GM19328 (cell line): ENCODE measurements around the gene CFAP77.

Experiments
- ATAC-seq: cut with Tn5 transposase; IDR thresholded peaks from one replicate; pipeline ENCODE4 v1.9.1; 2021; ENCODE audit warnings: mild to moderate bottlenecking, moderate library complexity; ENCODE audit not compliant: unreplicated experiment

CFAP77 gene

GRCh38 chr9:132486706-132487350 lies 76.8 kb downstream of the CFAP77 start:
- ATAC-seq = no peak

- no peak for ATAC-seq
Measured at GRCh38 chr9:132487351-132487791, 77.4 kb downstream of the CFAP77 start.

- no peak for ATAC-seq
Measured at GRCh38 chr9:132487980-132488535, 78.0 kb downstream of the CFAP77 start.

DNA sequence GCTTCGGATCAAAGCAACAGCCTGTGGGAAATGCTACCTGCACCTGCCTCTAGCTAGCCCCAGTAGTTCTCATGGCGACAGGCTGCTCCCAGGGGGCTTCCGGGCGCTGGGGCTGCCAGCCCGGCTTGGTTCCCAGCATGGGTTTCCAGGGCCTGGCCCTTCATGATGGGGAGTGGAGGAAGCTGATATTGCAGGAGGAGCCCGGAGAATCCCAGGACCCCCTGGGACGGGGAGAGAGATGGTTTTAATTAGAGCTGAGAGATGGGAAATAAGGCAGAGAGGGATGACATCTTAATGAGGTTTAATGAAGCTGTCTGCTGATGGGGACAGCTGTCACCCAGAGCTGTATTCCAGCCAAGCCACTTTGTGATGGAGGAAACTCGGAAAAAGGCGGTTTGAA lies 78.6 kb downstream of the CFAP77 start:
- no peak for ATAC-seq

DNA sequence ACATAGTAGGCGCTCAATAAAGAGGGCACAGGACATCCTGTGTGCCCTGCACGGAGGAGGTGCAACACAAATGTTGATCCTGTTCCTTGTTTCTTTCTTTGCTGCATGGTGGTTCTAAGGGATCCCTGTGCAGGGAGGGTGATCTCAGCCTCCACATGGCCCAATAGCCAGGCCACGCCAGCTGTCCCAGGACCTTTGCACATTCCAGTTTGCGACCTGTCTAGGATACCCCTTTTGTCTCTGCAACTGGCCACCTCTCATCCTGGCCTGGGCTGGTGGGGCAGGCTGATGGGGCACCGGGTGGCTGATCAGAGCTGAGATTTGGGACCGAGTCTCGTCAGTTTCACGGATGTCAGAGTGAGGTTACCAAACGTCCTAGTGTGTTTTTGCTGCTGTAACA lies 79.5 kb downstream of the CFAP77 start:
- ATAC-seq = no peak

DNA sequence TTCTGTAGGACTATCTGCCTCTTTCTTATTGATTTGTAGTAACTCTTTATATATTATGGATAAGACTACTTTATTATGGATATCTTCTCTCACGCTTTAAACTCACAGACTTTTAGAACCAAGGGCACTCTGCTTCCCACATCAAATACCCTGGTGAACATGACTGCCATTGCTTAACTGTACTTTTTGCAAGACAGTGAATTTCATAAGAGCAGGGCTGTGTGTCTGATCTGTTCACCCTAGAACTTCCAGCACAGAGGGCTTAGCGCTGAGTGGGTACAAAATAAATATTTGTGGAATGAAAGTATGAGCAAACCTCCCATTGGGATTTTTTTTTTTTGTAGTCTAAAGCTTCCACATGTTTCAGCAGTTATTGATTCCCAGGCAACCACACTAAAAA lies 84.8 kb downstream of the CFAP77 start:
- ATAC-seq = no peak

- ATAC-seq = no peak
Measured at GRCh38 chr9:132497731-132498130, 87.7 kb downstream of the CFAP77 start.

DNA sequence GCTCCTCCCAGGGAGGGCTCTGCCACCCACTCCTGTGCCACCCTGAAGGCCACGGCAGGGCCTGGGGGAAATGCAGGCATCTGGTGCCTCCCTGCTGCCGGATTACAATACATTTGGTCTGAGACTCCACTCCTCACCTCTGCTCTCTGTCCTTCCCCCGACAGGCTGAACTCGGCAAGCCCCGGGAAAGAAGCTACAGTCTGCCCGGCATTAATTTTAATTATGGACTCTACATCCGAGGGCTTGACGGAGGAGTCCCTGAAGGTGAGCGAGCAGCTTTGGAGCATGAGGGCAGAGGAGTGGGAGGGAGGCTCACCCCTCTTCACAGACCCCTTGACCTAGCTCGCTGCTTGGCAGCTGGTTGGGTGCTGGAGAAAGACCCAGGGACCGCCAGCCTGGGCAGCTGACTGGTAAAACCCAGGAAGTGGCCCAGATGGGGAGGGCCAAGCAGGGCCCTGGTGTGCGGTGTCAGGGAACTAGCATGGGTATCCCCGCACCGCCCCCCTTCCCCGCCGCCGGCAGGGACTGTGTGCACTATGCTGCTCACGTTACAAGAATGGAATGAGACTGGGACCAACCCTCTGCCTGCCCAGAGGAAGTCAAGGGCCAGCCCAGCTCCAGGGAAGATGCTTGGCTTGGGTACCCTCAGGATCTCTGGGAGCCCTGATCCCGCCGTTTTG lies 88.7 kb downstream of the CFAP77 start:
- ATAC-seq = no peak

DNA sequence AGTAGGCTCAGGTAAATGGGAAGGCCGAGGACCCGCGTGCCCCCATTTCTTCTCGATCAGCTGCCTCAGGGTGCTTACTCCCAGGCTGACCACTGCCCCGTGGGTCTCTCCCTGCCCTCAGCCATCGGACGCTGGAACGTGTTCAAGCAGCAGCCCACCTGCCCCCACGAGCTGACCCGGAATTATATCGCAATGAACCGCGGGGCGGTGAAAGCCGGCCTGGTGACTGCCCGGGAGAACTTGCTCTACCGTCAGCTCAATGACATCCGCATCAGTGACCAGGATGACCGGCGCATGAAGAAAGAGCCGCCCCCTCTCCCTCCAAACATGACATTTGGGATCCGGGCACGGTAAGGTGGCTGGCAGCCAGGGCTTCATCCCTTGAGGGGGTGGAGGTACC lies 89.2 kb downstream of the CFAP77 start:
- ATAC-seq = no peak

DNA sequence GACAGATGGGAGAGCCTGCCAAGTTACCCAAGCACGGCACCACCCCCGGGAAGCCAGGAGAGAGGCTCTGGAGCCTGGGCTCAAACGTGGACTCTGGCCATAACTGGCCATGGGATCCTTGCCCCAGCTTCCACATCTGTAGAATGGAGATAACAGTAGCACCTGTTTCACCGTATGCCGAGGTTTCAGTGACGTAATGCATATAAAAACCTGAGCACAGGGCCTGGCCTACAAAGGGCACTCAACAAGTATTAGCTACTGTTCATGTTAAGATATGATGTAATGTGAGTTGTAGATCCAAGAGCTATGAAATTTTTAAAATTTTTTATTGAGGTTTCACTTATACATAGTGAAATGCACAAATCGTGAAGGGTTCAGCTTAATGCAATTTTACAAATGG lies 90.2 kb downstream of the CFAP77 start:
- ATAC-seq = no peak

DNA sequence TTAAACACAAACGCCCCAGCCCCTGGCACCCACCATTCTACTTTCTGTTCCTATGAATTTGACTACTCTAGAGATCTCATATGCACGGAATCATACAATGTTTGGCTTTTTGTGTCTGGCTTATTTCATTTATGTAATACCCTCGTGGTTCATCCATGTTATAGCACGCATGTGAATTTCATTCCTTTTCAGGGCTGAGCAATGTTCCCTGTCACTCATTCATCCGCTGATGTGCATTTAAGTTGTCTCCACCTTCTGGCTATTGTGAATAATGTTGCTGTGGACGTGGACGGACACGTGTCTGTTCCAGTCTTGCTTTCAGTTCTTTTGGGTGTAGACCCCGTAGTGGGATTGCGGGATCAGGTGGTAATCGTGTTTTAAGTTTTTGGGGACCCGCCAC lies 92.5 kb downstream of the CFAP77 start:
- ATAC-seq = no peak

DNA sequence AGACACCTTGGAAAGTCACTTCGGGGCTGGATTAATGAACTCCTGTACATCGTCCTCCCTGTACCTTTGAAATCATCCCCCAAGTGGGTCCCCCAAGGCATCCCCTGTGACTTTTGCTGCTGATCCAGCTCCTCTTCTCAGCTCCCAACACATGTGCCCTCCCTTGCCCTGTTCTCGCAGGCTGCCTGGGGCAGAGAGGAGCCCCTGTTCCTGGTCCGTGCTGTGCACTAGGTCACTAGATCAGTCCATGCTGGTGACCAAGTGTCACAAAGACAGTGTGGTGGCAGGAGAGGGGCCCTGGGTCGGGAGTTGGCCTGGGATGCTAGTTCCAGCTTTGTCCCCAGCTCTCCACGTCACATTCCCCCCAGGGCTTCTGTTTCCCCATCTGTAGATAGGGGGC lies 93.1 kb downstream of the CFAP77 start:
- no peak for ATAC-seq

DNA sequence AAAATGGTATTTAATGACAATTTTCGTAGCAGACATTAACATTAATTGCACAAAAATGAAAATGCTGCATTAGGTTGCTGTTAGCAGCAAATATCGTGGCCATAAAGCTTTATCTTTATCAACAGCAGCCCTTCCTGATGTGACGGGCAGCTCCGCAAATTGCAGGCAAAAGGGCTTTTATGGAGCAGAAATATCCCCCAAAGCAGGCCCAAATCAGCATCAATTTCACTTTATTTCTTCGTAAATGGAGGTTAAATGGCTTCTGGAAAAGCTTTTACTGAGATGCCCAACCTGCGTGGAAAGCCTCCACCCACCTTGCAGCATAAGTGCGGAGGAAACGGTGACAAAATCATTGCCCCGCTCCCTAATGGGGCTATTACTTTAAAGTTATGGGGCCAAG lies 94.5 kb downstream of the CFAP77 start:
- ATAC-seq = no peak

DNA sequence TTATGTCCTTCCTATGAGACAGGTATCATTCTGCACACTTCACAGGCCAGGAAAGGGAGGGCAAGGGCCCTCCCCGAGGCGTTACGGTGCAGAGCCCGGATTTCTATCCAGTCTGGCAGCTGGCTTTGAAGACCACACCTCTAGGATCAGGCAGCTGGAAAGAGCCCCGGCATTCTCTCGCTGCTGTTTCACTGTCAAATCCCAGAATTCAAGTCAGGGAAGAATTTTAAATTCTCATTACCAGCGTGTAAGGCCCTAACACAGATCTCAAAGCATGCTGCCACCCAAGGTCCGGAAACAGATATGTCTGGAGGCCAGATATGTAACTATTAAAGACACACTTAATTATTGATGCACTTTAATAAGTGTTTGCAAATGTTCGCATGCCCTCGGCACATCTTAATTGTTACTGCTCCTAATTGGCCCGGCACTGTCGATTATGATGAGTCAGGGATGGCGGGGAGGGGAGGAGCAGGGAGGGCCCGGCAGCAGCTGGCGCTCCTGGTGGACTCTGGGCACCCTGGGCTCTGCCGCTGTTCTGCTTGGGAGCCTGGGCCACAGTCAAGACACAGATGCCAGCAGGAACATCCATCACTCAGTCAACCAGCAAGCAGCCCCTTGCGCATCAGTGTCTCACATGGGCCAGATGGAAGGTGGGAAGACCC lies 96.1 kb downstream of the CFAP77 start:
- ATAC-seq = no peak

DNA sequence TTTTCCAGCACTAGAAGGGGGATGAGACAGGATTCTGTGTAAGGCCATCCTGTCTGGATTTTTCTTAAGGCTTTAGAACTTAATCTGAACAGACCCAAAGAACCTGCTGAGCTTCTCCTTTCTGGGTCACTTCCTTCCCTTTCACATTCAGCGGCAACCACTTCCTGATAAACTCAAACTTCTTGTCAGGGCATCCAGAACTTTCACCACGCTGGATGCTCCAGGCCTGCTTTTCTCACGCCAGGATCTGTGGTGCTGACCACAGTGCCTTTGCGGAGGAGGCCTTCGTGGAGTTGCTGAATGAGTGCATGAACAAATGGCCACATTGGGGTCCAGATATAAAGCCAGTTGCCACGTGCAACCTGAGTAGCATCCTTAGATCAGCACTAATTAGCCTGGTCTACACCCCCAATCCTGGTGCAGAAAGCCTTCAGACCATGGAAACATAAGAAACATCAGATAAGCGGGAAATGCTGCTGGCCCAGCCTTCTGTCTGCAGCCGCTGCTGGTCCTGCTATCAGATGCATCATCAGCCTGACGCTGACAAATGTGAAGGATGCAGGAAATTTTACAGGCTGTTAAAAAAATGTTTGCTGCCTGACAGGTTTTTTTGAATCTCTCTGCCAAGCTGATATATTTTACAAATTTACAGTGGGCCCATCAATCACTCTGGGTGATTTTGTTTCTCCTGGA lies 97.1 kb downstream of the CFAP77 start:
- no peak for ATAC-seq

- no peak for ATAC-seq
Measured at GRCh38 chr9:132507670-132508469, 97.9 kb downstream of the CFAP77 start.

DNA sequence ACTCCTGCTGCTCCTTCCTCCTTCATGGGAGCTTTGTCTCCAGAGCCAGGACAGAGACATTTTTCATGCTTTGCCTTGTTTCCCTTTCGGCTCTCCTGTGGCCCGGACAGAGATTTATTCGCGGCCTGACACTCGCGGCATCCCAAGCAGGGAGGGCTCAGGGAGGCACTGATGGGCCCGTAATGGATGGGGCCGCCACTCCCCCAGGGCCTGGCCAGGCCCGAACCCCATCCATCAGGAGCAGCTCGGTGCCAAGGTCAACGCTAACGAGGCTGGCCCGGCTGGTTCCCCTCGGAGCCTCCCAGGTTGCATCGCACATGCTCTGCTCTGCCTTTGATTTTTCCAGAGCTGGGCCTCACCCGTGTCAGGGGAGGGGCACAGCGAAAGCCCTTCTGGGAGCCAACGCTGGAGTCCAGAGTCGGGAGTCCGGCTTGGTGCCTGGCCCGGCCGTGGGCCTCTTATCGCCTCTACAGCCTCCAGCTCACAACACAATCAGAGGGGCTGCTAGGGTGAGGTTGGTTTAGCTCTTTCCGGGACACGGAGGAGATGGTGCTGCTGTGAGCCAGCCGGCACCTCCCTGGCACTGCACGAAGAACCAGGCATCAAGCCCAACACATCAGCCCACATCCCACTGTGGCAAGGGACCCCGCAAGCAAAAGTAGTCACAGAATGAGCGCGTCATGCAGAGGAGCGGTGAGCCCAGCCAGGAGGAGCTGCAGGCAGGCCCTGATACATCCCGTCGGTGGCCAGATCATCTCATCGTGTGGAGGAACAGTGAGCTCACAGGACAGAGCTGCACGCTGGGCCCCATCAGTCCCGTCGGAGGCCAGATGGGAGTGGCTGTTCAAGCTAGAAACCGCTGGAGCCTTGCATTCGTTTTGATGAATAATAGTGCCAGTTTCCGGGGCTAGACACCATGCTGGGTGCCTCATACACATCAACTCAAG lies 100.2 kb downstream of the CFAP77 start:
- no peak for ATAC-seq

DNA sequence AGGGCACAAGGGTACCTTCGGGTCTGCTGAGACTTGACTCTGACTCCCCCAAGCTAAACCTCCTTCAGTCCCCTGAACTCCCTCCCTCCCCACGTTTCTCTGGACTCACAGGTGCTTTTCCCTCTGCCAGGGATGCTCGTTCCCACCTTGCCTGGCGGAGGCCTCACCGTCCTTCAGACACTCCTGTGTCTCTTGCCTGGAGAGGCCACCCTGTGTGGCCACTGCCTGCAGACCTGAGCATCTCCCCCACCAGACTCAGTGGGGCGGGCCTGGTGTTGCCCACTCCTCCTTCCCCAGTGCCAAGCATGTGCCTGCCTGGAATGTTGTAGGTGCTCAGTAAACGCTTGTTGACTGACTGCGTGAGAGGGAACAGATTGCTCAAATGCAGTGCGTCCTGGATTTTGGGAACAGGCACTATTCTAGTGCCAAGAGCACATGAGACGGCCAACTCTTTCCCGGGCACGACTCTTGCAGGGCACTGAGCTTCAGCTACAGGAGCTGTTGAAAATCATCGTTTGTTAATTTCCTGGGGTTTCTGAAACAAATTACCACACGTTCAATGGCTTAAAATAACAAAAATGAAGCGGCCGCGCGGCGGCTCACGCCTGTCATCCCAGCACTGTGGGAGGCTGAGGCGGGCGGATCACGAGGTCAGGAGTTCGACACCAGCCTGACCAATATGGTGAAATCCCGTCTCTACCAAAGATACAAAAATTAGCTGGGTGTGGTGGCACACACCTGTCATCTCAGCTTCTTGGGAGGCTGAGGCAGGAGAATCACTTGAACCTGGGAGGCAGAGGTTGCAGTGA lies 101.4 kb downstream of the CFAP77 start:
- ATAC-seq = no peak

GRCh38 chr9:132513416-132513815 lies 103.4 kb downstream of the CFAP77 start:
- no peak for ATAC-seq
